HG02885 (cell line): ENCODE results near the gene ACOX3.
"Not testable (repeated sequence)": the region's sequence is repeated elsewhere in the genome, so short reads cannot be mapped to it uniquely, and the experiment has no call there.

Experiments used
- ATAC-seq: cut with Tn5 transposase; IDR thresholded peaks from one replicate; pipeline ENCODE4 v1.9.1; 2021; ENCODE audit warnings: mild to moderate bottlenecking; ENCODE audit not compliant: unreplicated experiment, poor library complexity

The ACOX3 gene

DNA sequence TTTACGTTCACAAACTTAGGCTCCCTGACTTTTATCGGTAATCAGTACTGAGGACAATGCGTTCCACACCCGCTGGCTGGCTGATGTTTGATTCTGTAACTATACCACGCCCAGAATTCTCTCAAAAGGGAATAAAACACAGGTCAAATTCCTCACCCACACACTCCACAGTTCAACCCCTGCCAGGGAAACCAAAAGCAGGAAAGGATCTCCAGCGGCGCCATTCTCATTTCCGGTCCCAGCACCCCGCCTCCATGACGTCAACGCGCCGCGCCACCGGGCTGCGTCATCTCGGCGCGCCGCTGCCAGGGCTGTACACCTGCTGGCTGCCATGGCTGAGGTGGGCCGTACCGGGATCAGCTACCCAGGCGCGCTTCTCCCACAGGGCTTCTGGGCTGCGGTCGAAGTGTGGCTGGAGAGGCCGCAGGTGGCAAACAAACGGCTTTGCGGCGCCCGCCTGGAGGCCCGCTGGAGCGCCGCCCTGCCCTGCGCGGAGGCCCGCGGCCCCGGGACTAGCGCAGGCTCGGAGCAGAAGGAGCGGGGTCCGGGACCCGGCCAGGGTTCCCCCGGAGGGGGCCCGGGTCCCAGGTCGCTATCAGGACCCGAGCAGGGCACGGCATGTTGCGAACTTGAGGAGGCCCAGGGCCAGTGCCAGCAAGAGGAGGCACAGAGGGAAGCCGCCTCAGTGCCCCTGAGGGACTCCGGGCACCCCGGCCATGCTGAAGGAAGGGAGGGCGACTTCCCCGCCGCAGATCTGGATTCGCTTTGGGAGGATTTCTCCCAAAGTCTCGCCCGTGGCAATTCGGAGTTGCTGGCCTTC, at the start of gene ACOX3, which contains the start of gene TRMT44:
Gene ACOX3 (minus strand): TSS at position 232 of the 820 bp plus-strand sequence. CDS start 24,202 bp downstream, outside the sequence.
Gene TRMT44 (plus strand): TSS at position 286 of the 820 bp plus-strand sequence. CDS start 46 bp downstream, at position 332.
- ATAC-seq: peak; percentile 89

DNA sequence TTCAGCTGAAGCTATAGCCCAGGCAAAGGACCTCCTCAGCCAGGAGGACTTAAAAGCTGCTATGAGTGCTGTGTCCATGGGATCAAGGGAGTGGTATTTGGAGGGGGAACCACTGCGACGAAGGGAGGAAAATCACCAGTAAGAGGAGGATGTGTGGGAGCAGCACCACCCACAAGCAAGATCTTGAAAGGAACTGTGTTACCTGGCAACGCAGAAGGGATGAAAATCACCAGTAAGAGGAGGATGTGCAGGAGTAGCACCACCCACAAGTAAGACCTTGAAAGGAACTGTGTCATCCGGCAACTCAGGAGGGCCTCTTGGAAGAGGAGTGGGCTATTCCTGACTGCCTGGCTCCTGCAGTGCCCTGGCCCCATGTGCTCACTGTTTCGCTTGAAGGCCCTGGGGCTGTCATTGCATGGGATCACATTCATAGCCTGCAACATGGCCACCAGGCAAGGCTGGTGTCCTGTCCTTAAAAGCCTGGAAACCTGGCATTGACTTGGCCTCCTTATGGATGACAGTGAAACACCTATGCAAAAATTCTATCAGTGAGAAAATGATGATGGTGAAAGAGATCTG, 48.4 kb upstream of the ACOX3 start:
- no peak for ATAC-seq

DNA sequence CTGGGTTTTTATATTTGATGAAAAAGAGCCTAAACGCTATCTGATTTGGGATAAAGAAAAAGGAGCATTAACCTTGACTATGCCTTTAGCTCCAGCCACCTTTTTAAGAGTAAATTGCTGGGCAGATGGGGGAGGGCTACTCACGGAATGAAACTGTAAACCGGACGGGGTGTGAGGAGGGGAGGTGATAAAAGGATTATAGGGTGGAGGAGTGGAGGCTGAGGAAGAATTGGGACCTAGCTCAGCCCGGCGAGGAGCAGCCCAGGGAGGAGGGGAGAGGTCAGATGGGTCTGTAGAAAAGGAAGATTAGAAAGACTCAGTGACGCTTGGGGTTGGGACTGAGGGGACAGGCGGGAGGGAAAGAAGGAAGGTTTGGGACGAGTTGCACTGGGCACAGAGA, 46.1 kb upstream of the ACOX3 start:
- not testable (repeated sequence) for ATAC-seq

DNA sequence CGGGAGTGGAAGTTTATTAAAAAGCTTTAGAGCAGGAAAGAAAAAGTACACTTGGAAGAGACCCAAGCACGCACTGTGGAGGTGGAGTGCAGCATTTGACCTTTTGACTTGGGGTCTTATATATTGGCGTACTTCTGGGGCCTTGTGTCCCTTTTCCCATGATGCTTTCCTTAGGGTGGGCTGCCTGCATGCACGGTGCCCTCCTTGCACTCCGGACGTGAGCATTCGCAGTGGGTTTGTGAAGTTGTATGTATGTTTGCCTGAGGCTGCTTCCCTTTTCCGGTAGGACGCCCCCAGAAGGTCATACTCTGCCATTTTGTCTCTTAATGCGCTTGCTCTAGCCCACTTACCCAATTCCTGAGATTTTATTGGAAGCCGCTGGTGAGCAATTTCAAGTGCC, 39.7 kb upstream of the ACOX3 start:
- no peak for ATAC-seq

DNA sequence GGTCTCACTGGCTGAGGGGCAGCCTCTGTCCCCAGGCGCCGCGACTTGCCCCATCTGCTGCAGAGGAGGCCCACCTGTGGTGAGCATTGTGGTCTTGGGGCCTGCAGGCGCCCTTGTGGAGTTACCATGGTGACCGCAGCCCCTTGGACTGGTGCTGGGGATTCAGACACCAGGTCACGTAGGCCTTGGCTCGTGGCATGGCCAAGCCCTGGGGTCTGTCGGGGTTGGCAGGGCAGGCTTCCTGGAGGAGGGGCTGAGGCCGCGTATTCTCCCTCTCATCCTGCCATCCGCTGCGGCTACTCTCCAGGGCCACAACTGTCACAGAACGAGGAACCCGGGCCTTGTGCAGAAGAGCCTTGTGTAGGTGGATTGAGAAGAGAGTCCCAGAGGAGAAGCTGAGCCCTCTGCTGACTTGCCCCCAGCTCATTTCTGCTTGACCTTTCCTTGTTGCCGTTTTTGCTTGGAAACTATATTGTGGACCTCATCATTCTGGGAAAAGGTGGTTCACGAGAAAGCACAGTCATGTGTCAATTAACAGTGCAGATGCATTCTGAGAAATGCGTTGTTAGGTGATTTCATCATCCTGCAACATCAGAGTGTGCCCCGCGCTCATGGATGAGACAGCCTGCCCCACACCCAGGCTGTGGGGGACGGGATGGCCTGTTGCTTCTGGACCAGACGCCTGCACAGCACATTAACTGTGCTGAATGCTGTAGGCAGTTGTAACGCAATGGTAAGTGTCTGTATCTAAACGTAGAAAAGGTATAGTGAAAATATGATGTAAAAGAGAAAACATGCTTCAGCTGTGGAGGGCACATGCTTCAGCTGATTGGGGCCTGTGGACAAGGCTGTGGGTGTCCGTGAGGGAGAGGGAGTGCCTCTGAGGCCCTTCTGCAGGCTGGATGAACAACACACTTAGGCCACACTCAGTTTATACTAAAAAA, 38.5 kb upstream of the ACOX3 start:
- no peak for ATAC-seq

DNA sequence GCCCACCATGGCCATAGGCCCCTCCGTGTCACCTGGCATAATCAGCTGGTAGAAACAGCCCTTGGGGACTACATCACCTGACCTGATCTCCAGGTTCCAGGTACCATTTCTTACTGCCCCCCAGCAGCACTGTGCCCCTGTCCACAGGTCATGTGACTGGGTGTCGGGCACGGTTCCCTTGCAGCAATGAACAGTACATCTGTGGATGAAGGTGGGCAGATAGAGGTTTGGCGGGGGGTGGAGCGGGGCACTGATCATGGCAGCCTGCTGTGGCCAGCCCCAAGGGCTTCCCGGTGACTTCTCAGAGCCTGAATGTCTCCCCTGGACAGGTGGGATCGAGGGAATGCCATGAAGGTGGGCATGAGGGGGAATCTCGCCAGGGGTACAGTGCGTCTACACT, 37.8 kb upstream of the ACOX3 start:
- ATAC-seq: no peak

DNA sequence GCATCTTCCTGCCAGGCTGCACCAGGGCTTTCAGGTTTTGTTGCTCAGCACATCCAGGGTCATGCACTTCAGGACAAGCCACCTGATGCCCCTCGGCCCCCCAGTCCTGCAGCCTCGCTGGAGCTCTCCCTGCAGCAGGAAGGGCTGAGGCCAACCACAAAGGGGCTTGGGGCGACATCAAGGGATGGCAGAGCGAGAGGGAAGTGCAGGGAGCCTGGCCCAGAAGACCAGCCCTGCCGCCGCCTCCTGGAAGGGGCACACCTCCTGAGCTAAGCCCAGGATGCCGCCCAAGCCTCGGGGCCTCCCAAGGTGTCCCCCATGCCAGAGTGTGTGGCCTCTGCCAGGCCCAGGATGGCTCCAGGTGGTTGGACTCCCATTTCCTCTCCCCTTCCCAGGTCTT, 37.2 kb upstream of the ACOX3 start:
- no peak for ATAC-seq

DNA sequence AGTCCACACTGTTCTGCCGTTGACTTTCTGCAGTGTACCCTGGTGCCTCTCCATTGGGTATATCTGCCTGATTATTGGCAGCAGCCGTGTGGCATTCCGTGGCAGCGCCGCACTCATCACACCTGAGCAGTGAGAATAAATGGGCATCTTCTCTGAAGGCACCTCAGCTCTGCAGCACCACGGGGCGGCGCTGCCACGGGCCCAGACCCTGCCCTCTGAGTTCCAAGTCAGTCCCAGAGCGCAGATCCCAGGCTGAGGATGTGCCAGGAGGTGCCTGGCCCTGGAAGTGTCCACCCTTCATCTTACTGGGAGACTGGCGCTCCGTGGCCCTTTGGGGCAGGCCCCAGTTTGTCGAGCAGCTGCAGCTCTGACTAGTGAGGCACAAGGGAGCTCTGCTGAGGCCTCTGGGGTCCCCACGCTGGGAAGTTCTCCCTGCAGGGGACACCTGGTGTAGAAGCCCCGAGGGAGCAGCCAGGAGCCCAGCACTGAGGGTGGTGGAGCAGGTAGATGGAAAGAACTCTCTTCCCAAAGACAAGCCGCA, 36.6 kb upstream of the ACOX3 start:
- ATAC-seq: no peak

DNA sequence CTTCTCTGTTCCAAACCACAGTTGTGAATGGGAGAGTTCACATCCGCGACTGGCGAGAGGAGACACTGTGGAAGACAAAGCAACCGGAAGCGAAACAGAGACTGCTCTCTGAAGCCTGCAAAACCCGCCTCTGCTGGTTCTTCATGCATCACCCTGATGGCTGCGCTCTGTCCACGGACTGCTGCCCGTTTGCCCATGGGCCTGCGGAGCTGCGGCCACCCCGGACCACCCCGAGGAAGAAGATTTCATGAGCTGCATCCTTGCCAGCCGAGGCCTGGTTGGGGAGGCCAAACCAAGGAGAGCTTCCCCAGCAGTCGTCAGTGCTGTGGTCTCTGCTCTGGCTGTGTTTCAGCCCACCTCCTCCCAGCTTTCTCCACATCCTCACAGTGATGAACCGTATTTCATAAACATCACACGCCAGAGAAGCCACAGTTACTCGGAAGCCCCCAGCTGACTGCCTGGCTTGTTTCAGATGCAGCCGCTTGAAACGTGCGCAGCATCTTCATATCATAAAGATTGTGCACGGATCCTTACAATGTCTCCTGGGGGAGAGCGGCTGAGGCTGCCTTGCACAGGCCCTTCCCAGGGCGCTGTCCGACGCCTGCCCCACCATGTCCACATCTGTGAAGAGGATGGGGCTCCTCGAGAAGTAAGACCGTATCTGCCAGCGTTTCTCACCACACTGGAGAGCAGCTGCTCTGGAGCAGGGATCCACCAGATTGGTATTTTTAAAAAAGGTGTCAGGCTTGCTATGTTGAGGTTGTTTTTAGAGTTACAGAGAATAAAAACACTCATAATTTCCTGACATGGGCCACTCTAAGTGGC, 35.4 kb upstream of the ACOX3 start:
- ATAC-seq: no peak

DNA sequence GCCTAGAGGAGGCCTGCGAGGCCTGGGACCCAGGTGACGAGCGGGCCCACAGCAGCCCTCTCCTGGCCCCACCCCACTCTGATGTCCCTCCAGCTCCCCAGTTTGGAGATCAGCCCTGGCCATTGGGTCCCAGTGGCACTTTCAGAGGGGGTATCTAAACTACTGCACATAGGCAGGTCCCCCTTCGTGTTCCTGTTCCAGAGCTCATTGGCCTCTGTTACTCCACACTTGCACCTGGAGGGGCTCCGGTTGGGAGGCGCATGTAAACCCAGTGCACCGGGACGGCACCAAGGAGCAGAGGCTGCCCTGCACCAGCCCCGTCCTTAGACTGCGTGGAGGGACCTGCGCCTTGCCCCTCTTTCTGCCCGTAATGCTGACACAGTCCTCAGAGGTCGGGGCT, 34.3 kb upstream of the ACOX3 start:
- no peak for ATAC-seq

DNA sequence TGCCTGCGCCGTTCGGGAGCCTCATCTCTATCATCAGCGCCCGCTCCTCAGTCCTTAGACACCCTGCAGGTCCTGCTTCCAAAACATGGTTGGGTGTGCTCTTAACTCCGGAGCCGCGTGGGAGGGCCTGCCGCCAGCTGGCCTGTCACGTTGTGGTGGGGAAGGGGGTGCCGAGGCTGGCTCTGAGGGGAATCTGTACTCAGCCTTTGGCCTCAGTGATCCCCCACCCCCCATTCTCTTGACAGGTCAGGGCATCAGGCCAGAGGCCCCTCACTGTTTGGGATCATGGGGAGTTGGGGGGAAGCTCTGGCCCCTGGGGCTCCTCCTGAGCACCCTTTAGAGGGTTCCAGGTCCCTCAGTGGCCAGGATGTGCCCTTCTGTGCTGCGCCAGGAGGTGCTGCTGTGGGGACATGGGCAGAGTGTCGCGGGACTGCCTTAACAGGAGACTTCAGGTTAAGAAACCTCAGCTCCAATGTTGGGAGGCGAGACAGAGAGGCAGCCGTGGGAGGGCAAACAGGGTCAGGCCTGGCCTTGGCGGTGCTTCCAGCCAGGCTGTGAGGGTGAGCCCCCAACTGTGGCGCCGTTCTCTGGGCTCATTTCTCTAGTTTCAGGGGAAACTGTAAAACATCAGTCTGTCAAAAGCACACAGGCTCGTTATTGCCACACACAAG, 33.5 kb upstream of the ACOX3 start:
- ATAC-seq: no peak

DNA sequence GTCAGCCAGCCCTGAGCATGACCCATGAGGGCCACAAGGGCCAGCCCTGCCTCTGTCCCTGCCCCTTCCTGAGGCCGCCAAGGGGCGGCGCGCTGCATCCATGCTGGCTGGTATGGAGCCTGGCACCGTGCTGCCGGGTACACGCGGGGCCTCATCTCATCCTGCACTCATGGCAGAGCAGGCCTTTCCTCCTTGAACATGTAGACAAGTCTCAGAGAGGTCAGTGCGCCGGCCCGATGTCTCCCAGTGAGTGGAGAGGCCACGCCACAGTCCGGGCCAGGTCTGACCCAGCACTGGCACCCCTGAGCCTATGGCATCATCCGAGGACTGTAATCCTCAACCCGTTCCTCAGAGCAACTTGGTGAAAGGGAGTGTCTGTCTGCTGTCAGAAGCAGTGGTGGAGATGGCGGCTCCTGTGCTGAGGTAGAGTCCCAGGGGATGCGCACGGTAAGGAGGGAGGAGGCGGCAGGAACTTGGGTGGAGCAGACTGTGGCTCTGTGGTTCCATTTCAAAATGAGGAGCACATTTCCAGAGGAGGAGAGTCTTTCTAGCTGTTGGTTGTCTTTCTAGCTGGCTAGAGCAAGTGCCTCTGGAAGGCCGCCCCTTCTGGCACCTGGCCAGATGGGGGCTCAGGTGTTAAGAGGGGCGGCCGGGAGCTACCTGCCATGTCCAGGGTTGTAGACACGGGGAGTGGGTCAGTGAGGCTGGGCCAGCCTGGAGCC, 32.8 kb upstream of the ACOX3 start:
- no peak for ATAC-seq

DNA sequence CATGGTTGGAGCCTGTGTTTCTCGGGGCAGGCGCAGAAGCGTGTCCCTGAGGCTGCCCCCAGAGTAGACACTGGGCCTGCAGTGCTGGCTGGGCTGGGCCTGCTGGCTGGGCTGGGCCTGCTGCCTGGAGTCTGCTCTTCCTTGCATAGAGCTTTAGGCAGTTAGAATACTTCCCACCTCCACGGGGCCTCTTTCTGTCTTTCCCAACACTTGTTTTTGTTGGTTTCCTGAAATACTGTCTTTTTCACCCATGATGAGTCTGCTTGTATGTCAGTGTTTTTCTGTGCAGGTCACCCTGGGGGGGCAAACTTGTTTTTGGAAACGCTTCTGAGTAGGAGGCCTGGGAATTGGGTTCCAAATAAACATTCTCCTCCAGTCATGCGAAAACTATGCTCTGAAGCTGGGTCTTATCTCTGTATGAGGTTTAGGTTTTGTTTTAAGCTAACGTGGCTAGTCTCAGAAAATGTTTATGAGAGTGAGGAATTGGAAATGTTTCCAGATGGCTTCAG, 32.2 kb upstream of the ACOX3 start:
- ATAC-seq: no peak

DNA sequence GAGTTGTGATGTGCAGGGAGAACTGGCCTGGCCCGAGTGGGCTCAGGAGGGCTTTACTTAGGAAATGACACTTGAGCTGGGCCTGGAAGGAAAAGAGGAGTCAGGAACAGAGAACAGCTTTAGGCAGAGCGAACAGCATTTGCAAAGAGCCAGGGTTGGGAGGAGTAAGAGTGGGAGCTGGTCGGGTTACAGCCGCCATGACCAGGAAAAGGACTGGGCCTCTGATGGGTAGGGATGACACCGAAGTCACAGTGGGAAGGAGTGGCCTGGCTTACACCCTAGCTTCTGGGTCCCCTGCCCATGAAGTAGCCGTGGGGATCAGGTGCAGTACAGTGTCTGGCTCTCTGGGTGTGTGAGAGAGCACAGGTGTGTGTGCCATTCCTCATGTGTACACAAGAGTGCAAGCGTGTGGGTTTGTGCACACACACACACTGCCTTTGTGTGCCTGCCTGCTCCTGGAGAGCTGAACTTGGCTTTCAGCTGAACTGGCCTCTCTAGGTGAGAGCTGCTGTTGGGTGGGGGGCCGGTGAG, 31.7 kb upstream of the ACOX3 start:
- ATAC-seq: no peak

DNA sequence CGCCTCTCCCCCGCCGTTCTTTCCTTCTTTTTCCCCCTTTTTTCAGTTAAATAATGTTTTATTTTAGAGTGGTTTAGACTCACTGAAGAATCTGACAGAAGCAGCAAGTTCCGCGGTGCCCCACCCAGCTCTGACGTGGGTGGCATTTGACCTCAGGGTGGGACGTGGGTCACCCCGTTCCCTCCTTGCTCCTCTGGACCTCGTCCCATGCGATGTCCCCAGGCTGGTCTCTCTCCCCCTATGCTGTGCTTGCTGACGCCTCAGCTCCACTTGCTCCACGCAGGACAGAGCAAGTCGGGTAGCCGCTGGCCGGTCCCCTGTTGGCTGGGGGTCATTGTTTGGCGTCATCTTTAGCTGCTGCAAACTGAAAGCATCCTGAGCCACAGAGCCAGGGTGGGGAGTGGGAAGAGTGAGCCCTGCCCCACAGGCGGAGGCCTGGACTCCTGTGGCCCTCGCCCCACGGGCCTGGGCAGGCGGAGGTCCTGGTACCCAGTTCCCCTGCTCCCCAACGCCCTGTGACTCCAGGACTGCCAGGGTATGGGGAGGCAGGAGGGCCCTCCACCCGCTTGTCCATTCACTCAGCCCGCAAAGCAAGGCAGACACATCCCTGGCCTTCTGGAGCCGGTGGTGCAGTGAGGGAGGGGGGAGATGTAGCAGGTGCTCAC, 30.8 kb upstream of the ACOX3 start:
- ATAC-seq: no peak

DNA sequence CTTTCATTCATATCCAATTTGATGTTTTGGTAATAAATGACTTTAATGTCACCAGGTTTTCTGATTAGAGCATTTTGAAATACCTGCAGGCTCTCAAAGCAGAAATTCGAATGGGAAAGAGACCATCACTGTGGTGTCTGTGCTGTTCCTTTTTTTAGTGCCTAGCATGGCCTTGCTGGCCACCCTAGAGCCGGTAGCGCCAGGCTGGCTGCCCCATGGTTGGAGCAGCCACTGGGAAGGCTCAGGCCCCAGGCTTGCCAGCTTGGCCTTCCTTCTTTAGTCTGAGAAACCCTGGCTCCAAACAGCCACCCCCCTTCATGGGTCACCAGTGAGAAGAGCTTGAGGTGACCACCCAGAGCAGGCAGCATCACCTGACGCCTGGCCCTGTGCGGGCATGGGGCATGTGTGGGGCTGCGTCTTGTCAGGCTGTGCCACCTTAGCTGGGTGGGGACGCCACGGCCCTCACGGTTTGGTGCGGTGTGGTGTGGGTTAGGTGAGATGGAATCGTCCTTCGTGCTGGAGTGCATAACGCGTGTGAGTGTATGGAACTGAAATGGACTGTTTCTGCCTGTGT, 30.0 kb upstream of the ACOX3 start:
- ATAC-seq: no peak

DNA sequence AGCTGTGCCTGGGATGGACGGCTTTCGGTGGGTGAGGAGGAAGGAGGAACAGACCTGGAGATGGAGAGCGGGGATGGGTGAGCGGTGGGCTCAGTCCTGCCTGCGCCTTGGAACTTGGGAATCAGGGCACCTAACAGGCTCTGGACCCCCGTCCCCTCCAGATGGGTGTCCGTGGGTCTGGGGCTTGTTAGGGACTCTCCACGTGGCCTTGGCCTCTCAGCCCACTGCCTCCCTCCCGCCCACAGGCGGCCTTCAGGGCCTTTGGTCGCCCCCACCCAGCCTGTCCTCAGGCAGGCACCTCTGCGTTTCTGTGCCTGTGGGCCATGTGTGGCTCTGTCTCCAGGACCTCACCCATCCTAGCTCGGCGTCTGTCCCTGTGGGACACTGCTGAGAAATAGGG, 29.0 kb upstream of the ACOX3 start:
- ATAC-seq: no peak
